ENCODE results near the gene RXRG. TPM values are rescaled to one million over a fixed set of nuclear protein-coding genes. Genes with fewer than 3 reads are reported as not detected.

The RXRG gene
- total and polyA plus RNA-seq, 2 of the 8 experiments (the other 6 are each of a cell fraction or from before 2014, with no cell fraction given) = not detected

DNA sequence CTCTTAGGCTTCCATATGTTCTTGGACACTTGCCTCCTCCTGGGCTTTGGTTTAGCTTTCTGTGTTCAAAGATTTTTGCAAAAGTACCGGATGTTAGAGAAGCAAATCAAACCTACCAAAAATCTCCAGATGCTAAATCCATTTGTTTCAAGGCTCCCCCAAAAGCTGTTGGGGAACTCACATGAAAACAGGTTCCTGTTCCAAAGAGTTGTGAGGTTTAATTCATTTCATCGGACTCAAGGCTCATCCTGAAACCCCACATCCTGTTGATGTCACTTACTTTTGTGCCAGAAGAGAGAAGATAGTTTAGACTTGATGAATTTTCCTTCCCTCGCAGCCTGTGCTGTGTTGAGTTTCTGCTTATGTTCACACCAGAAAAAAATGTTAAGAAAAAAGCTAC, 41.7 kb upstream of the RXRG start (continued):
- TF ChIP-seq NANOG (IDR thresholded peaks at IDR 0.05; ENCODE audit: insufficient read depth, low read depth, low read length, poor library complexity, severe bottlenecking) (no peak), SIX5 (IDR thresholded peaks at IDR 0.05; ENCODE audit: low read depth, low read length) (no peak), POLR2A (IDR thresholded peaks at IDR 0.05; ENCODE audit: control extremely low read depth in 1 of 2, low read depth in 2 of 2, low read length in 2 of 2) (no peak)
